PC-9 (cell line): ENCODE results near the gene TMEM86A.

Experiments used
- EZH2 ChIP-seq: fragments of 200-600 bp; sonication (generic); IDR thresholded peaks from 2 replicates; pipeline ENCODE4 v1.8.0; 2017; ENCODE audit warnings: antibody characterized with exemption, low read depth
- TF ChIP-seq, protein P1 (sequence below): fragments of 200-600 bp; sonication (generic); conservative IDR thresholded peaks from 2 replicates; pipeline ENCODE4 v1.6.1; 2017; ENCODE audit warnings: mixed run types, antibody characterized with exemption, mild to moderate bottlenecking, moderate library complexity

DNA sequence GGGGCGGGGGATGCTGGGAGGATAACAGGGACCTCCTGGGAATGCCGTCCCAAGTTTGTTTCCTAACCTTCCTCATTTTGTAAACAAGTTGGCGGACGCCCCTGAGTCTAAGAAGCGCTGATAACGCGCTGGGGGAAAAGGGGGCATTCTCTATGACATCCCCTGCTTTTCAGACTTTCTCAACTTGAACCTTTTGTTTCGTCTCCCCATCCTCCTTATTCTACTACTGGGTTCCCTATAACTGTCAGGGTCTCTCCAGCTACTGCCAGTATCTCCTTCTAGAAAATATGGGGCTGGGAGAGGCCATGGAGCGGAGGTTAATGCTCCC lies 654 bp downstream of the TMEM86A start:
- TF ChIP-seq, protein P1, sequence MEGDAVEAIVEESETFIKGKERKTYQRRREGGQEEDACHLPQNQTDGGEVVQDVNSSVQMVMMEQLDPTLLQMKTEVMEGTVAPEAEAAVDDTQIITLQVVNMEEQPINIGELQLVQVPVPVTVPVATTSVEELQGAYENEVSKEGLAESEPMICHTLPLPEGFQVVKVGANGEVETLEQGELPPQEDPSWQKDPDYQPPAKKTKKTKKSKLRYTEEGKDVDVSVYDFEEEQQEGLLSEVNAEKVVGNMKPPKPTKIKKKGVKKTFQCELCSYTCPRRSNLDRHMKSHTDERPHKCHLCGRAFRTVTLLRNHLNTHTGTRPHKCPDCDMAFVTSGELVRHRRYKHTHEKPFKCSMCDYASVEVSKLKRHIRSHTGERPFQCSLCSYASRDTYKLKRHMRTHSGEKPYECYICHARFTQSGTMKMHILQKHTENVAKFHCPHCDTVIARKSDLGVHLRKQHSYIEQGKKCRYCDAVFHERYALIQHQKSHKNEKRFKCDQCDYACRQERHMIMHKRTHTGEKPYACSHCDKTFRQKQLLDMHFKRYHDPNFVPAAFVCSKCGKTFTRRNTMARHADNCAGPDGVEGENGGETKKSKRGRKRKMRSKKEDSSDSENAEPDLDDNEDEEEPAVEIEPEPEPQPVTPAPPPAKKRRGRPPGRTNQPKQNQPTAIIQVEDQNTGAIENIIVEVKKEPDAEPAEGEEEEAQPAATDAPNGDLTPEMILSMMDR = no peak
- no peak for TF ChIP-seq EZH2
